HEK293 (cell line): Measurements from ENCODE around the gene NT5M.

ENCODE experiments used
- CTCF ChIA-PET: fragments of 350-600 bp; formaldehyde crosslinking; extraction: SDS; loops from one replicate; lab custom pipeline; 2021; ENCODE audit warnings: antibody characterized with exemption; lab: Yijun Ruan, JAX
- POLR2A ChIA-PET: fragments of 300-600 bp; formaldehyde crosslinking; extraction: SDS; loops from one replicate; lab custom pipeline; 2020; ENCODE audit warnings: antibody characterized with exemption, inconsistent platforms; lab: Yijun Ruan, JAX
- H3K27ac ChIP-seq: fragments of 200-500 bp; sonication (Bioruptor generic); 2 replicates; pipeline ENCODE4 v1.5.1; 2014; ENCODE audit warnings: low read depth, low read length, control low read depth, inconsistent platforms; ENCODE audit errors: extremely low read depth
- H3K36me3 ChIP-seq, 2 experiments: fragments of 200-500 bp in 1 of 2; sonication (Bioruptor generic) in 1 of 2; 1 replicate in 1 of 2; 2 replicates in 1 of 2; pipeline ENCODE4 v1.5.1; 2014 to 2017; ENCODE audit warnings: inconsistent platforms in 2 of 2, low read length in 2 of 2; ENCODE audit not compliant: control insufficient read depth in 2 of 2, insufficient read depth in 1 of 2
- H3K4me1 ChIP-seq: fragments of 200-500 bp; sonication (Bioruptor generic); 2 replicates; pipeline ENCODE4 v1.5.1; 2014; ENCODE audit warnings: mild to moderate bottlenecking, low read length, inconsistent platforms; ENCODE audit not compliant: control insufficient read depth, insufficient read depth
- H3K4me3 ChIP-seq: 2 replicates; pipeline ENCODE4 v1.5.1; 2011; ENCODE audit warnings: low read depth, mild to moderate bottlenecking, control low read depth, low read length, moderate library complexity
- H3K9me3 ChIP-seq: fragments of 200-500 bp; sonication (Bioruptor generic); 2 replicates; pipeline ENCODE4 v1.5.1; 2014; ENCODE audit warnings: low read depth, low read length, inconsistent platforms; ENCODE audit not compliant: control insufficient read depth, insufficient read depth
- SCRT2 ChIP-seq: fragments of 450-650 bp; formaldehyde crosslinking; IDR thresholded peaks from 2 replicates; pipeline ENCODE4 v1.5.1; 2016; ENCODE audit warnings: missing biosample characterization, missing genetic modification characterization
- ZFP37 ChIP-seq: fragments of 450-650 bp; formaldehyde crosslinking; IDR thresholded peaks from 2 replicates; pipeline ENCODE4 v1.5.1; 2016; ENCODE audit warnings: missing biosample characterization, missing genetic modification characterization
- ZNF169 ChIP-seq: fragments of 450-650 bp; formaldehyde crosslinking; IDR thresholded peaks from 2 replicates; pipeline ENCODE4 v1.5.1; 2016; ENCODE audit warnings: missing biosample characterization, missing genetic modification characterization
- ZNF19 ChIP-seq: fragments of 450-650 bp; formaldehyde crosslinking; IDR thresholded peaks from 2 replicates; pipeline ENCODE4; 2016; ENCODE audit warnings: missing biosample characterization, missing genetic modification characterization, low read depth
- ZNF202 ChIP-seq: fragments of 450-650 bp; formaldehyde crosslinking; IDR thresholded peaks from 2 replicates; pipeline ENCODE4 v1.5.1; 2016; ENCODE audit warnings: missing biosample characterization, missing genetic modification characterization, borderline replicate concordance
- ZNF449 ChIP-seq: fragments of 450-650 bp; formaldehyde crosslinking; IDR thresholded peaks from 2 replicates; pipeline ENCODE4 v1.5.1; 2017; ENCODE audit warnings: missing biosample characterization, mild to moderate bottlenecking, missing genetic modification characterization, moderate library complexity
- ZNF560 ChIP-seq: fragments of 450-650 bp; formaldehyde crosslinking; IDR thresholded peaks from 2 replicates; pipeline ENCODE4 v1.5.1; 2017; ENCODE audit warnings: missing biosample characterization, missing genetic modification characterization, borderline replicate concordance
- ZNF626 ChIP-seq: fragments of 450-650 bp; sonication (Bioruptor Pico); formaldehyde crosslinking; IDR thresholded peaks from 2 replicates; pipeline ENCODE4 v1.5.1; 2018; ENCODE audit warnings: missing biosample characterization, missing genetic modification characterization, inconsistent platforms
- ZNF785 ChIP-seq: fragments of 450-650 bp; formaldehyde crosslinking; IDR thresholded peaks from 2 replicates; pipeline ENCODE4 v1.5.1; 2016; ENCODE audit warnings: missing biosample characterization, missing genetic modification characterization
- ZNF830 ChIP-seq: fragments of 450-650 bp; IDR thresholded peaks from 2 replicates; pipeline ENCODE4 v1.5.0; 2018; ENCODE audit warnings: missing biosample characterization, missing genetic modification characterization, low read depth, mild to moderate bottlenecking, moderate library complexity
- TF ChIP-seq, protein P1 (sequence below): fragments of 450-650 bp; IDR thresholded peaks from 2 replicates; pipeline ENCODE4 v1.5.1; 2018; ENCODE audit warnings: missing biosample characterization, missing genetic modification characterization
- TF ChIP-seq, protein P2 (sequence below): fragments of 450-650 bp; formaldehyde crosslinking; IDR thresholded peaks from 2 replicates; pipeline ENCODE4 v1.5.1; 2017; ENCODE audit warnings: missing biosample characterization, missing genetic modification characterization
- TF ChIP-seq, protein P3 (sequence below): fragments of 450-650 bp; formaldehyde crosslinking; IDR thresholded peaks from 2 replicates; pipeline ENCODE4 v1.5.1; 2017; ENCODE audit warnings: missing biosample characterization, missing genetic modification characterization
- TF ChIP-seq, protein P4 (sequence below): fragments of 450-650 bp; formaldehyde crosslinking; IDR thresholded peaks from 2 replicates; pipeline ENCODE4 v1.5.1; 2016; ENCODE audit warnings: missing biosample characterization, missing genetic modification characterization
- TF ChIP-seq, protein P5 (sequence below): fragments of 450-650 bp; formaldehyde crosslinking; conservative IDR thresholded peaks from 2 replicates; pipeline ENCODE4 v1.5.1; 2016; ENCODE audit warnings: low read depth, missing biosample characterization, missing genetic modification characterization
- TF ChIP-seq, protein P6 (sequence below): fragments of 450-650 bp; formaldehyde crosslinking; IDR thresholded peaks from 2 replicates; pipeline ENCODE4 v1.5.1; 2016; ENCODE audit warnings: missing biosample characterization, missing genetic modification characterization

NT5M gene

DNA sequence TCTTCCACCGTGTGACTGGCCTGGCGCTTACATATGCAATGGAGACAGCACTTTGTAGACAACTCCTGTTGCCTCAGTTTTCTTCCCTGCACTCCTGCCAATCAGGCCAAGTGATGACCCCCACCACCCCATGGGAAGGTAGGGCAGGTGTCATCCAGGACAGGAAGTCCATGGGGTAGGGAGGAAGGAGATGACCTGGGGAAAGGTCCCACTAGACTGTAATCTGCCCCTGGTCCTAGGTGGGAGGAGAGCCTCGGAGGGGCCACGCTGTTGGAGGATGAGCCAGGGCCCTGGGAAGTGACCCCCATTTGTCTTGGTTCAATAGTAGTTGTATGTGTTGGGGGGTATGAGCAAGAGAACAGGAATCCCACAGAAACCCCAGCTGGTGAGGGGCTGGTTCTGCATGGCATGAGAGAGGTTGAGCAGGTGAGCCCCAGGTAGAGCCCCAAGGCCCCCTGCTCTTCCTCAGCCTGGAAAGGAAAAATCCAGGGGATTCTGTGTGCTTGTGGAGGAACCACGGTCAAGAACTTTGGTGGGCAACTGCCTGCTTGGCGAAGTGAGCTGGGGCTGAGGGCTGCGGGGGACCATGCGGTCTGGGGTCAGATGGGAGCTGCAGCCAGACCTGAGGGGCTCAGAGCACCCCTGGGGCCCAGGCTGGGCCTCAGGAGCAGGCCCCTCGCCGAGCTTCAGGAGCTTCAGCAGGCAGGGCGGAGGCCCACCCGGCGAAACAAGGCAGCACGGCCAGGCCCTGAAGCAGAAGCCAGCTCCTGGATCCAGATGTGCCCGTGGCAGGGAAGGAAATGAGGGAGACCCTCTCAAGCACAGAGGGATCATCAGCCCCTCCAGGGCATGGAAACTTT lies 50.7 kb downstream of the NT5M start:
- CTCF ChIA-PET: interaction anchor here (0.6 to 7.0 kb wide), 26 partner anchors 9 to 674 kb away, joined by 3 to 161 read pairs (median 5); partner anchors contain the start of genes PEMT and RASD1
- Histone ChIP-seq H3K27ac (no peak overlapping the region), H3K36me3 (no peaks in the 10 kb centered on the region), H3K4me3 (no peak overlapping the region), H3K9me3 (no peaks in the 10 kb centered on the region), H3K4me1 (no peaks in the 10 kb centered on the region)
- POLR2A ChIA-PET: interaction anchor here (0.5 kb wide), 1 partner anchor 973 kb away, joined by 3 read pairs; the partner anchor contains the start of gene UBB
- TF ChIP-seq SCRT2 (tag by site-specific recombination) (no peak), ZNF169 (tag by site-specific recombination) (no peak), ZNF626 (tag by site-specific recombination) (no peak), ZNF19 (no peak), ZNF560 (tag by site-specific recombination) (no peak), ZNF449 (tag by site-specific recombination) (no peak), ZNF785 (tag by site-specific recombination) (no peak), ZNF830 (no peak), ZFP37 (no peak), ZNF202 (no peak)
- TF ChIP-seq, protein P1, sequence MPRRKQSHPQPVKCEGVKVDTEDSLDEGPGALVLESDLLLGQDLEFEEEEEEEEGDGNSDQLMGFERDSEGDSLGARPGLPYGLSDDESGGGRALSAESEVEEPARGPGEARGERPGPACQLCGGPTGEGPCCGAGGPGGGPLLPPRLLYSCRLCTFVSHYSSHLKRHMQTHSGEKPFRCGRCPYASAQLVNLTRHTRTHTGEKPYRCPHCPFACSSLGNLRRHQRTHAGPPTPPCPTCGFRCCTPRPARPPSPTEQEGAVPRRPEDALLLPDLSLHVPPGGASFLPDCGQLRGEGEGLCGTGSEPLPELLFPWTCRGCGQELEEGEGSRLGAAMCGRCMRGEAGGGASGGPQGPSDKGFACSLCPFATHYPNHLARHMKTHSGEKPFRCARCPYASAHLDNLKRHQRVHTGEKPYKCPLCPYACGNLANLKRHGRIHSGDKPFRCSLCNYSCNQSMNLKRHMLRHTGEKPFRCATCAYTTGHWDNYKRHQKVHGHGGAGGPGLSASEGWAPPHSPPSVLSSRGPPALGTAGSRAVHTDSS (tag by site-specific recombination): no peak
- TF ChIP-seq, protein P2, sequence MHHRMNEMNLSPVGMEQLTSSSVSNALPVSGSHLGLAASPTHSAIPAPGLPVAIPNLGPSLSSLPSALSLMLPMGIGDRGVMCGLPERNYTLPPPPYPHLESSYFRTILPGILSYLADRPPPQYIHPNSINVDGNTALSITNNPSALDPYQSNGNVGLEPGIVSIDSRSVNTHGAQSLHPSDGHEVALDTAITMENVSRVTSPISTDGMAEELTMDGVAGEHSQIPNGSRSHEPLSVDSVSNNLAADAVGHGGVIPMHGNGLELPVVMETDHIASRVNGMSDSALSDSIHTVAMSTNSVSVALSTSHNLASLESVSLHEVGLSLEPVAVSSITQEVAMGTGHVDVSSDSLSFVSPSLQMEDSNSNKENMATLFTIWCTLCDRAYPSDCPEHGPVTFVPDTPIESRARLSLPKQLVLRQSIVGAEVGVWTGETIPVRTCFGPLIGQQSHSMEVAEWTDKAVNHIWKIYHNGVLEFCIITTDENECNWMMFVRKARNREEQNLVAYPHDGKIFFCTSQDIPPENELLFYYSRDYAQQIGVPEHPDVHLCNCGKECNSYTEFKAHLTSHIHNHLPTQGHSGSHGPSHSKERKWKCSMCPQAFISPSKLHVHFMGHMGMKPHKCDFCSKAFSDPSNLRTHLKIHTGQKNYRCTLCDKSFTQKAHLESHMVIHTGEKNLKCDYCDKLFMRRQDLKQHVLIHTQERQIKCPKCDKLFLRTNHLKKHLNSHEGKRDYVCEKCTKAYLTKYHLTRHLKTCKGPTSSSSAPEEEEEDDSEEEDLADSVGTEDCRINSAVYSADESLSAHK (tag by site-specific recombination): no peak
- TF ChIP-seq, protein P3, sequence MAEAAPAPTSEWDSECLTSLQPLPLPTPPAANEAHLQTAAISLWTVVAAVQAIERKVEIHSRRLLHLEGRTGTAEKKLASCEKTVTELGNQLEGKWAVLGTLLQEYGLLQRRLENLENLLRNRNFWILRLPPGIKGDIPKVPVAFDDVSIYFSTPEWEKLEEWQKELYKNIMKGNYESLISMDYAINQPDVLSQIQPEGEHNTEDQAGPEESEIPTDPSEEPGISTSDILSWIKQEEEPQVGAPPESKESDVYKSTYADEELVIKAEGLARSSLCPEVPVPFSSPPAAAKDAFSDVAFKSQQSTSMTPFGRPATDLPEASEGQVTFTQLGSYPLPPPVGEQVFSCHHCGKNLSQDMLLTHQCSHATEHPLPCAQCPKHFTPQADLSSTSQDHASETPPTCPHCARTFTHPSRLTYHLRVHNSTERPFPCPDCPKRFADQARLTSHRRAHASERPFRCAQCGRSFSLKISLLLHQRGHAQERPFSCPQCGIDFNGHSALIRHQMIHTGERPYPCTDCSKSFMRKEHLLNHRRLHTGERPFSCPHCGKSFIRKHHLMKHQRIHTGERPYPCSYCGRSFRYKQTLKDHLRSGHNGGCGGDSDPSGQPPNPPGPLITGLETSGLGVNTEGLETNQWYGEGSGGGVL (tag by site-specific recombination): no peak
- TF ChIP-seq, protein P4, sequence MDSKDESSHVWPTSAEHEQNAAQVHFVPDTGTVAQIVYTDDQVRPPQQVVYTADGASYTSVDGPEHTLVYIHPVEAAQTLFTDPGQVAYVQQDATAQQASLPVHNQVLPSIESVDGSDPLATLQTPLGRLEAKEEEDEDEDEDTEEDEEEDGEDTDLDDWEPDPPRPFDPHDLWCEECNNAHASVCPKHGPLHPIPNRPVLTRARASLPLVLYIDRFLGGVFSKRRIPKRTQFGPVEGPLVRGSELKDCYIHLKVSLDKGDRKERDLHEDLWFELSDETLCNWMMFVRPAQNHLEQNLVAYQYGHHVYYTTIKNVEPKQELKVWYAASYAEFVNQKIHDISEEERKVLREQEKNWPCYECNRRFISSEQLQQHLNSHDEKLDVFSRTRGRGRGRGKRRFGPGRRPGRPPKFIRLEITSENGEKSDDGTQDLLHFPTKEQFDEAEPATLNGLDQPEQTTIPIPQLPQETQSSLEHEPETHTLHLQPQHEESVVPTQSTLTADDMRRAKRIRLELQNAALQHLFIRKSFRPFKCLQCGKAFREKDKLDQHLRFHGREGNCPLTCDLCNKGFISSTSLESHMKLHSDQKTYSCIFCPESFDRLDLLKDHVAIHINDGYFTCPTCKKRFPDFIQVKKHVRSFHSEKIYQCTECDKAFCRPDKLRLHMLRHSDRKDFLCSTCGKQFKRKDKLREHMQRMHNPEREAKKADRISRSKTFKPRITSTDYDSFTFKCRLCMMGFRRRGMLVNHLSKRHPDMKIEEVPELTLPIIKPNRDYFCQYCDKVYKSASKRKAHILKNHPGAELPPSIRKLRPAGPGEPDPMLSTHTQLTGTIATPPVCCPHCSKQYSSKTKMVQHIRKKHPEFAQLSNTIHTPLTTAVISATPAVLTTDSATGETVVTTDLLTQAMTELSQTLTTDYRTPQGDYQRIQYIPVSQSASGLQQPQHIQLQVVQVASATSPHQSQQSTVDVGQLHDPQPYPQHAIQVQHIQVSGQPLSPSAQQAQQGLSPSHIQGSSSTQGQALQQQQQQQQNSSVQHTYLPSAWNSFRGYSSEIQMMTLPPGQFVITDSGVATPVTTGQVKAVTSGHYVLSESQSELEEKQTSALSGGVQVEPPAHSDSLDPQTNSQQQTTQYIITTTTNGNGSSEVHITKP: no peak
- TF ChIP-seq, protein P5, sequence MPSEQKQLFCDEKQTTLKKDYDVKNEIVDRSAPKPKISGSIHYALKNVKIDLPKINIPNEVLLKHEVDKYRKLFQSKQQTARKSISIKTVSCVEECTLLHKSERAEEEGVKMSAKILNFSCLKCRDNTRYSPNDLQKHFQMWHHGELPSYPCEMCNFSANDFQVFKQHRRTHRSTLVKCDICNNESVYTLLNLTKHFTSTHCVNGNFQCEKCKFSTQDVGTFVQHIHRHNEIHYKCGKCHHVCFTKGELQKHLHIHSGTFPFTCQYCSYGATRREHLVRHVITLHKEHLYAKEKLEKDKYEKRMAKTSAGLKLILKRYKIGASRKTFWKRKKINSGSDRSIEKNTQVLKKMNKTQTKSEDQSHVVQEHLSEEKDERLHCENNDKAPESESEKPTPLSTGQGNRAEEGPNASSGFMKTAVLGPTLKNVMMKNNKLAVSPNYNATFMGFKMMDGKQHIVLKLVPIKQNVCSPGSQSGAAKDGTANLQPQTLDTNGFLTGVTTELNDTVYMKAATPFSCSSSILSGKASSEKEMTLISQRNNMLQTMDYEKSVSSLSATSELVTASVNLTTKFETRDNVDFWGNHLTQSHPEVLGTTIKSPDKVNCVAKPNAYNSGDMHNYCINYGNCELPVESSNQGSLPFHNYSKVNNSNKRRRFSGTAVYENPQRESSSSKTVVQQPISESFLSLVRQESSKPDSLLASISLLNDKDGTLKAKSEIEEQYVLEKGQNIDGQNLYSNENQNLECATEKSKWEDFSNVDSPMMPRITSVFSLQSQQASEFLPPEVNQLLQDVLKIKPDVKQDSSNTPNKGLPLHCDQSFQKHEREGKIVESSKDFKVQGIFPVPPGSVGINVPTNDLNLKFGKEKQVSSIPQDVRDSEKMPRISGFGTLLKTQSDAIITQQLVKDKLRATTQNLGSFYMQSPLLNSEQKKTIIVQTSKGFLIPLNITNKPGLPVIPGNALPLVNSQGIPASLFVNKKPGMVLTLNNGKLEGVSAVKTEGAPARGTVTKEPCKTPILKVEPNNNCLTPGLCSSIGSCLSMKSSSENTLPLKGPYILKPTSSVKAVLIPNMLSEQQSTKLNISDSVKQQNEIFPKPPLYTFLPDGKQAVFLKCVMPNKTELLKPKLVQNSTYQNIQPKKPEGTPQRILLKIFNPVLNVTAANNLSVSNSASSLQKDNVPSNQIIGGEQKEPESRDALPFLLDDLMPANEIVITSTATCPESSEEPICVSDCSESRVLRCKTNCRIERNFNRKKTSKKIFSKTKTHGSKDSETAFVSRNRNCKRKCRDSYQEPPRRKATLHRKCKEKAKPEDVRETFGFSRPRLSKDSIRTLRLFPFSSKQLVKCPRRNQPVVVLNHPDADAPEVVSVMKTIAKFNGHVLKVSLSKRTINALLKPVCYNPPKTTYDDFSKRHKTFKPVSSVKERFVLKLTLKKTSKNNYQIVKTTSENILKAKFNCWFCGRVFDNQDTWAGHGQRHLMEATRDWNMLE (tag by site-specific recombination): no peak
- TF ChIP-seq, protein P6, sequence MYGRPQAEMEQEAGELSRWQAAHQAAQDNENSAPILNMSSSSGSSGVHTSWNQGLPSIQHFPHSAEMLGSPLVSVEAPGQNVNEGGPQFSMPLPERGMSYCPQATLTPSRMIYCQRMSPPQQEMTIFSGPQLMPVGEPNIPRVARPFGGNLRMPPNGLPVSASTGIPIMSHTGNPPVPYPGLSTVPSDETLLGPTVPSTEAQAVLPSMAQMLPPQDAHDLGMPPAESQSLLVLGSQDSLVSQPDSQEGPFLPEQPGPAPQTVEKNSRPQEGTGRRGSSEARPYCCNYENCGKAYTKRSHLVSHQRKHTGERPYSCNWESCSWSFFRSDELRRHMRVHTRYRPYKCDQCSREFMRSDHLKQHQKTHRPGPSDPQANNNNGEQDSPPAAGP (tag by site-specific recombination): no peak
